ENCODE results near the gene THSD4. TPM values are rescaled to one million over a fixed set of nuclear protein-coding genes. Genes with fewer than 3 reads are reported as not detected.

Gene THSD4
- total RNA-seq, 4 donors from 2014 or later, result 2.7 to 49.2 (median 15.8) TPM

DNA sequence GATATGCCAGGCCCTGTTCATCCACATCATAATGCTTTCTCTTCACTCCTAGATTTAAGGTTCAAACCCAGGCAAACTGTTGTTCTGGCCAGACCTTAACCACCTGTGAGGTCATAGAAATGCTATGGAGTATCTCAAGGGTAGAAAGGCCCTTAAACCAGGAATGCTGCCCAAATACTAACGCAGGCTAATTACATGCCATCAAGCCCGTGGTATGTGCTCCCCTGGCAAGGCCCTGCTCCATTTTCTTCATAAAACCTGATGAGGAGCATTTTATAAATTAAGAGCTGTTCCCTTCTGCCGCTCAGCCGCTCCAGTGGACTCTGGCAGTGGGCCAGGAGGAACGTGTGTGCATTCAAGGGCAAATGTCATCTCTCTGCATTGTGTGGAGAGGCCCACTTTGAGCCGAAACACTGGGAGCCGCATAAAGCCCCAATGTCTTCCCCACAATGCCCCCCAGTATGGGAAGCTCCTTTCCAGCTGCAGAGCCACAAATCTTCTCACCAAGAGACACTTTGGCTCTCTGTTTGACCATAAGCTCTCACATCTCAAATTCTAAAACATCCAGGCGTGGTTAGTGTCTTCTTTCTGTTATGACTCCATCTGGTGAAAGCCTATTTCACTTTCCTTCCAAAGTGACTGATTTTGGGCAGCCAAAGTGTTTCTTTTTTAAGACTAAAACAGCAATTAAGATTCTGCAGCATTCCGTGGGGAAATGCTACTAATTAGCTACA lies 484.3 kb downstream of the THSD4 start:
- TF ChIP-seq, protein P1, sequence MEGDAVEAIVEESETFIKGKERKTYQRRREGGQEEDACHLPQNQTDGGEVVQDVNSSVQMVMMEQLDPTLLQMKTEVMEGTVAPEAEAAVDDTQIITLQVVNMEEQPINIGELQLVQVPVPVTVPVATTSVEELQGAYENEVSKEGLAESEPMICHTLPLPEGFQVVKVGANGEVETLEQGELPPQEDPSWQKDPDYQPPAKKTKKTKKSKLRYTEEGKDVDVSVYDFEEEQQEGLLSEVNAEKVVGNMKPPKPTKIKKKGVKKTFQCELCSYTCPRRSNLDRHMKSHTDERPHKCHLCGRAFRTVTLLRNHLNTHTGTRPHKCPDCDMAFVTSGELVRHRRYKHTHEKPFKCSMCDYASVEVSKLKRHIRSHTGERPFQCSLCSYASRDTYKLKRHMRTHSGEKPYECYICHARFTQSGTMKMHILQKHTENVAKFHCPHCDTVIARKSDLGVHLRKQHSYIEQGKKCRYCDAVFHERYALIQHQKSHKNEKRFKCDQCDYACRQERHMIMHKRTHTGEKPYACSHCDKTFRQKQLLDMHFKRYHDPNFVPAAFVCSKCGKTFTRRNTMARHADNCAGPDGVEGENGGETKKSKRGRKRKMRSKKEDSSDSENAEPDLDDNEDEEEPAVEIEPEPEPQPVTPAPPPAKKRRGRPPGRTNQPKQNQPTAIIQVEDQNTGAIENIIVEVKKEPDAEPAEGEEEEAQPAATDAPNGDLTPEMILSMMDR (IDR thresholded peaks at IDR 0.05), result no peak
- ATAC-seq (ENCODE audit: low FRiP score), result no peak
- DNase-seq (ENCODE audit: low spot score), result no peak

DNA sequence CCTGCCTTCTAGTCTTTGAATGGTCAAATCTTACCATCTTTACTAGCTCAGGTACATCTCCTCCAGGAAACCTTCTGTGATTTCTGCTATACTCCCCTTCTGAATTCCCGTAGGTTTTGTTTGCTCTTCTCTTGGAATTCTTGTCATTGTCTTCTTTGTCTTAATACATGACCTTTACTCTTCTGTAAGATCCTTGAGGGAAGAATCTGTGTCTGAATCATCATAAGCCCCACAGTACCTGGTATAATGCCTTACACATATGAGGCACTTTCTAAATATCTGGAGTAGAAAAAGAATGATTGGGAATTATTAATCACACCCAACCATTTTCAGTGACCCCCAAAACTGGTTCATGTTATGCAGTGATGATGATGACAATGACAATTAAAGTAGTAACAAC lies 485.0 kb downstream of the THSD4 start:
- TF ChIP-seq, protein P1 (IDR thresholded peaks at IDR 0.05), result no peak
- ATAC-seq (ENCODE audit: low FRiP score), result no peak
- DNase-seq (ENCODE audit: low spot score), result no peak

DNA sequence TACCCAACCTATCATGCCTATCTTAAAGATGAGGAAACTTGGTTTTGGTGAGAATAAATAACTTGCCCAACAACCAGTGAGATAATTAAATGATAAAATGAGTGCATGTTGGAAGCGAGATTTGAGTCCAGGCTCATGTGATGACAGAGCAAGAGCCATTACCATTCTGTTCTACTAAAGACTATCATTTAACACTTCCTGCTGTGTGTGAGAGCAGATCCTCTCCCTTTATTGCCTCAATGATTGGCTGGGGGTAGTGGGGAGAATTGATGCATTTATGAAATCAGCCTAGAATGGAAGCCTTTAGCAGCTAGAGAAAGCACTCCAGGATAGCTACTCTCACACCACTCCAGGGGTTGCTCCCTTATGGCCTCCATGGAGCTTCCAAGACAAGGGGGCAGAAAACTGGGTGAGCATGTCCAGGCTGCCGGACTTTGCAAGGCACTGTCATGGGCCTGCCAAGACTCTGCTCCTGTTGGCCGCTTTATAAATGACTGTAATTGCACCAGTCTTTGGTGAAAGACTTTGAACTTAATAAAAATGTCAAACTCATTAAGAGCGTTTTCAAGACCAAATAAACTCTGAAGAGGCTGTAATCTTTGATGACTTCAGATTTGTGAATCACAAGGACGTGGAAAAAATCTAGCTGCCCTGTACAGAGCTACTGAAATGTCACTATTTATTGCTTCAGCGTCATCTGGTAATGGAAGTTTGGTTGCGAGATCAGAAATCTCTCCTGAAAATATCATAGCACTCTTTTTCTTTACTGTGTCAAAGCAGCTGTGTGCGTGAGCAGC lies 486.0 kb downstream of the THSD4 start:
- ATAC-seq (ENCODE audit: low FRiP score) (no peak), DNase-seq (ENCODE audit: low spot score) (no peak)
- TF ChIP-seq, protein P1 (IDR thresholded peaks at IDR 0.05), result no peak

DNA sequence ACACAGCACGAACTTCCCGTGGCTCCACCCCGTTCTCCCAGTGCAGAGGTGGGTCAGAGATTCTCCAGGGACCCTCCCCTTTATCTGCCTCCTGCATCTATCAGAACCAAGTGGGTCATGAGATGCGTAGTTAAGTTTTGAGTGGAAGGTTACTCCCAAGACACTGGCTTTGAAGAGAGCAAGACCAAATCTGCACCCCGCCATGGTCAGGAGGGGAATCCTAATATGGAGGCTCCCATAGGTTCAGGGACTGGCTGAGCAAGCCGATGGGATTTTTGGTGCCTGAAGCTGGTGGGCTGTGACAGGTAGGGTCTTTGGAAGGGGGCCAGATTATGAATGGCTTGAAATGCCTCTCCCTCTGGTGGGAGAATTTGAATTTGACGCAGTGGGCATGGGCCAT lies 488.1 kb downstream of the THSD4 start:
- no peak for ATAC-seq (ENCODE audit: low FRiP score)
- TF ChIP-seq, protein P1 (IDR thresholded peaks at IDR 0.05), result no peak
- DNase-seq (ENCODE audit: low spot score), result no peak

DNA sequence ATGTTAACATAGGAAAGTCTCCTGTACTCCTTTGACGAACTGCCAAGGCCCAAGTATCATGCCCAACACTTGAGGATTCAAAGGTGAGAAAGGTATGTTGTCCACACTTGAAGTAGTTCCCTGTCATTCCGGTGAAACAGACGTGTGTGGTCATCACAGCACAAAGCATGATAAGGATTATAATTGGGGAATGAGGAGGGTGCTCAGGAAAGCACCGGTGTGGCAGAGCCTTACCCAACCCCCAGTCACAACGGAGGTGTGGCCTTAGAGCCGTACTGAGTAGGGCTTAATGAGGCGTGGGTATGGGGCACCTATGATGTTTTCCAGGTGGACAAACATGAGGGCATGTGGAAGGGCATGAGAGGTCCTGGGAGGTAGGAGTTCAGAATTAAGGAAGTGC lies 492.1 kb downstream of the THSD4 start:
- DNase-seq (ENCODE audit: low spot score), result no peak

DNA sequence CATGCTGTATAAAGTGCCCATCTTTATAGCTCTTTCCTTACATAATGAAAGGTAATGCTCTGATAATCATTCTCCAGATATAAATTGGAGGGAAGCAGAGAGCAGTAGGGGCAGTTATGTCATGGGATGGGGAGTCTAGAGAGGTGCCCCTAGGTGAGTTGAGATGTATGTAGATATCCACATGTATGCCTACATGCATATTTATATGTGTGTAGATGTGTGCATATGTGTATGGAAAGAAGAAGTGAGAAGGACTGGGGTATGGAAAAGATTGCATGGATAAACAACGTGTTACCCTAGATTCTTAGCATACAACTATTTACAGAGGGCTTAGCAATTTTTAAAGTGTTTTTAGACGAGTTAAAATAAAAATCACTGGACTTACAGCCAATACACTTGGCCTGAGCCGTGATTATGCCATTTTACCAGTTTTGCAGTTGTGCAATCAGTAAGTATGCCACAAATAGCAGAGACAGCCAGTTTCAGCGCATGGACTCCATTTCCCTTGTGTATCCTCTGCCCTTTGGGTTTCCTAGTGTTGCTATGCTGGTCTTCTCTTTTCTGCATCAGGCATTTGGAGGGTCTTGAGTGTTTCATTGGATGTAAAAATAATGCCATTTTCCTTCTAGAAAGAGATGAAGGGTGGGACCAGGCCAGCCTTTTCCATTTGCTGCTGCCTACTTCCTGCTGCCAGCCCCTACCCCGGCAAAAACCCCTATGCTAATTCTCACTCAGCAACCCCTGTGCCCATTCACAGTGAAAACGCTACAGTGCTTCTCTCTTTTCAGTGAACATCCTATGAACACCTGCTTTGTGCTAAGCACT lies 495.7 kb downstream of the THSD4 start:
- ATAC-seq (ENCODE audit: low FRiP score), result no peak
- TF ChIP-seq, protein P1 (IDR thresholded peaks at IDR 0.05), result no peak
- DNase-seq (ENCODE audit: low spot score), result no peak

More for the DNA sequence above, 492.1 kb downstream of the THSD4 start:
- ATAC-seq (ENCODE audit: low FRiP score), result no peak
- TF ChIP-seq, protein P1 (IDR thresholded peaks at IDR 0.05), result no peak
